Jurkat, Clone E6-1 (cell line): ENCODE measurements around the gene TTC5.
"Not testable (repeated sequence)": the region's sequence is repeated elsewhere in the genome, so short reads cannot be mapped to it uniquely, and the experiment has no call there.

Experiments
- DNase-seq: peaks from one replicate; pipeline ENCODE4 v3.0.0-alpha.2; 2011; ENCODE audit warnings: low read depth, low spot score
- H3K4me3 ChIP-seq: 2 replicates; pipeline ENCODE4 v1.5.1; 2011; ENCODE audit warnings: mild to moderate bottlenecking, low read length, control low read depth, moderate library complexity

Gene TTC5

GRCh38 chr14:20317720-20318119, 12.0 kb upstream of the TTC5 start:
- H3K4me3 ChIP-seq, result no peak overlapping the region
- no peak for DNase-seq

- H3K4me3 ChIP-seq, result no peak overlapping the region
- no peak for DNase-seq
Observed at GRCh38 chr14:20314026-20314425, 8.3 kb upstream of the TTC5 start.

GRCh38 chr14:20306079-20306423, 300 bp upstream of the TTC5 start:
- peak overlapping the region; percentile 79 for H3K4me3 ChIP-seq
- DNase-seq, result no peak

DNA sequence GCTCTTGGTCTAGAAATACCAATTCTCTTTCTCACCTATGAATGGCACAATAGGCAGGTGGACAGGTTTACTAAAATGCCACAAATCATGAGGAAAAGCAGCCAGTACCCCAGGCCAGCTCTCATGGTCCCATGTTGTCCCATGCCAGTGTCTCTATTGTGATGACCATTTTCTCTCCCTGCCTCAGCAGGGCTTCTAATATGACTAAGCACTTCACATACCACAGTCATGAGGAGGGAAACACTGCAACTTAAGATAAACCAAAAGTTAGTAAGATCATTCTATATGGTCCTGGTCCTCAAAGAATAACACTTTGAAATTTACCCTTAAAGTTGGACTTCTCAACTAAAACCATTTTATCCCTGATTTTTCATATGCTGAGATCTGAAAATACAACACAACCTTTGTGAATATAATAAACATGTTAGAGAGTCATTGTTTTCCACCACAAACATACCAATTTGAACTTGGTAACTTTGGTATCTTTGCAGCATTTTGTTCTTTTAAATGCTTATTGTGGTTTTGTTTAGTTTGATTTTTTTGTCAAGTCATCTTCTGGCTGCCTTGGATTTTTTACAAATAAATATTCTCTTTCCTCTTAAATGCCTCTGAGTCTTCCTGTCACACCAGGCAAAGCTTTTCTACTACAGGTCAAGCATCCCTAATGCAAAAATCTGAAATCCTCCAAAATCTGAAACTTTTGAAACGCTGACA, 3.6 kb downstream of the TTC5 start:
- H3K4me3 ChIP-seq, result no peak overlapping the region
- no peak for DNase-seq

GRCh38 chr14:20295067-20295466, 10.7 kb downstream of the TTC5 start:
- no peak overlapping the region for H3K4me3 ChIP-seq
- DNase-seq, result no peak

- H3K4me3 ChIP-seq, result no peak overlapping the region
- no peak for DNase-seq
Observed at GRCh38 chr14:20294636-20295035, 11.1 kb downstream of the TTC5 start.

GRCh38 chr14:20281998-20282397, 23.8 kb downstream of the TTC5 start:
- H3K4me3 ChIP-seq, DNase-seq: not testable (repeated sequence)

DNA sequence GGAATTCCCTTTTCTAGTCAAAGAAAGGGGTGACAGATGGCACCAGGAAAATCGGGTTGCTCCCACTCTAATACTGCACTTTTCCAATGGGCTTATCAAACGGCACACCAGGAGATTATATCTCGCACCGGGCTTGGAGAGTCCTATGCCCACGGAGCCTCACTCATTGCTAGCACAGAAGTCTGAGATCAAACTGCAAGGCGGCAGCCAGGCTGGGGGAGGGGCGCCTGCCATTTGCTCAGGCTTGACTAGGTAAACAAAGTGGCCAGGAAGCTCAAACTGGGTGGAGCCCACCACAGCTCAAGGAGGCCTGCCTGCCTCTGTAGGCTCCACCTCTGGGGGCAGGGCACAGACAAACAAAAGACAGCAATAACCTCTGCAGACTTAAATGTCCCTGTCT, 25.5 kb downstream of the TTC5 start:
- DNase-seq, result peak; percentile 39
- H3K4me3 ChIP-seq, result not testable (repeated sequence)

DNA sequence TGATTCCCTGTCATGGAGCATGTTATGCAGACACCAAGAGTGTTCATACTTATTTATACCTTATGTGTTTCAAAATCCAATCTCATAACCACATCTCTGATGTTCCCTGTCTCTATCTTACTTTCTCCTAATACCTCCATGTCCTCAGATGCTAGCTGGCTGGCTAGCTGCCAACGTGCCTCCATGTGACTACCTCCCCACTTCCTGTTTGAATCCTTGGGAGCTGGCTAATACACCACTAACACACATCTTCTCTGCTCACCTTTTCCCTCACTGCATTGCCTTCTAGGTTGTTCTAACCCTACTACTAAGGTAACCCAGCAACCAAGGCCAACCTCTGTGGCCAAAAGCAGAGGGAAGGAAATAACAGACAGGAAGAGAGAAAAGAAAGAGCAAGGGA, 27.3 kb downstream of the TTC5 start:
- peak; percentile 78 for DNase-seq
- H3K4me3 ChIP-seq, result no peak overlapping the region

DNA sequence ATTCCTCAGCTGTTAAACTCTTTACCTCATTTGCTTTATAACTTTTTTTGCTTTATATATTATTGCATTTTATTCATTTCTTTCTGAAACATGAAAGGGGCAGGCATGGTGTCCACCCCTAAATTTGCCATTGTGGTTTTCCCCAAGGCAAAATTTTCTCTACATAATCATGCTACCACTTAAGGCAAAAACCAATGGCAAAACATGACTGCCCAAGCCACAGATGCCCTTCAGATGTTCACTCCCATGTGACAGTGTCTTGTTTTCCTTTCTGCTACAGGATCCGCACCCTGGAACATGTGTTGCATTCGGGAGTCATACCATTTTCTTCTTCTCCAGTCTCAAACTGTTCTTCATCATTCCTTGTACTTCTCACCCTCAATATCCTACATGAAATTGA, 28.3 kb downstream of the TTC5 start:
- DNase-seq, result no peak
- H3K4me3 ChIP-seq, result no peak overlapping the region

GRCh38 chr14:20274062-20274461, 31.7 kb downstream of the TTC5 start:
- no peak overlapping the region for H3K4me3 ChIP-seq
- no peak for DNase-seq

DNA sequence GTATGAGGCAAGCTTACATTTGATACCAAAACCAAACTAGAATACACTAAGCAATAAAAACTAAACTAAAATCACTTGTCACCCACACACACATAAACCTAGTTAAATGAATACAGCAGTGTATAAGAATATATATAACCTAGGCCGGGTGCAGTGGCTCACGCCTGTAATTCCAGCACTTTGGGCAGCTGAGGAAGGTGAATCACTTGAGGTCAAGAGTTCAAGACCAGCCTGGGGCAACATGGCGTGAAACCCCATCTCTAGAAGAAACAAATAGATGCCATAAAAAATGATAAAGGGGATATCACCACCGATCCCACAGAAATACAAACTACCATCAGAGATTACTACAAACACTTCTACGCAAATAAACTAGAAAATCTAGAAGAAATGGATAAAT, 41.4 kb downstream of the TTC5 start:
- H3K4me3 ChIP-seq, DNase-seq: not testable (repeated sequence)

GRCh38 chr14:20262642-20263128, 43.1 kb downstream of the TTC5 start:
- DNase-seq, result no peak
- no peak overlapping the region for H3K4me3 ChIP-seq

DNA sequence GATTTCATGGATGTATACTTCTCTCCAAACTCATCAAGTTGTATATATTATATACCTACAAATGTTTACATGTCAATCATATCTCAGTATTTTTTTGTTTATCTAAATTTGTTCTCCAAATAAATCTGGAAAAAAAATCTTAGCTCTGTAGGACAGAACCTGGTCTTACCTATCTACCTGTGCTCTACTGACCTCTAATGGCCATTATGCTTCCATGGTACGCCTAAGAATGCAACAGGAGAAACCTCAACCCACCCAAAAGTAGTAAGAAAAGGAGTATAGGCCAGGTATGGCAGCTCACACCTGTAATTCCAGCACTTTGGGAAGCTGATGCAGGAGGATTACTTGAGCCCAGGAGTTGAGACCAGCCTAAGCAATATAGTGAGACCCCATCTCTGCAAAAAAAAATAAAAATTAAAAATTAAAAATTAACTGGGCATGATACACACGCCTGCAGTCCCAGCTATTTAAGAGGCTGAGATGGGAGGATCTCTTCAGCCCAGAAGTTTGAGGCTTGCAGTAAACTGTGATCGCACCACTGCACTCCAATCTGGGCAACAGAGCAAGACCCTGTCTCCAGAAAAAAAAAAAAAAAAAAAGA, 58.0 kb downstream of the TTC5 start:
- no peak overlapping the region for H3K4me3 ChIP-seq
- no peak for DNase-seq
